ENCODE results near the gene YWHAE. TPM values are rescaled to one million over a fixed set of nuclear protein-coding genes. Genes with fewer than 3 reads are reported as not detected.

Gene YWHAE
- total RNA-seq, 1 experiment from 2014 or later = 1,282 TPM

GRCh38 chr17:1328437-1328836 is 71.6 kb downstream of the YWHAE start:
- Mint-ChIP-seq H3K27ac (no peak overlapping the region), H3K36me3 (ENCODE audit: insufficient read depth in 1 of 3, low read depth in 3 of 3) (no peaks in the 10 kb centered on the region), H3K4me3 (no peak overlapping the region), H3K4me1 (no peaks in the 10 kb centered on the region), H3K9me3 (no peaks in the 10 kb centered on the region), H3K27me3 (ENCODE audit: low read depth) (peaks cover 7% of the 10 kb centered on the region)
- H3K4me1 ChIP-seq (ENCODE audit: insufficient read depth, low read length) = no peaks in the 10 kb centered on the region
- no peak overlapping the region for H2BK120ac ChIP-seq (ENCODE audit: low read depth, low read length, poor library complexity, severe bottlenecking)
- H3K18ac ChIP-seq (ENCODE audit: insufficient read length, low read depth, low read length) = no peak overlapping the region
- H3K56ac ChIP-seq (ENCODE audit: insufficient read length, low read depth, low read length) = no peak overlapping the region
- H3K4ac ChIP-seq (ENCODE audit: low read depth, low read length) = no peak overlapping the region
- H3K27ac ChIP-seq (ENCODE audit: insufficient read length, low read depth, low read length) = no peak overlapping the region
- no peak for DNase-seq
- H3K9ac ChIP-seq (ENCODE audit: extremely low read depth, insufficient read length, low read length) = no peak overlapping the region
- H4K5ac ChIP-seq (ENCODE audit: insufficient read length, low read depth, low read length) = no peak overlapping the region
- no peak overlapping the region for H3K14ac ChIP-seq (ENCODE audit: insufficient read depth, low read length)
- WGBS (ENCODE audit: extremely low coverage, insufficient read length, low lambda C conversion rate) = no CpG with 5 or more reads among the region's 7 CpGs
- no peak overlapping the region for H2AK5ac ChIP-seq (ENCODE audit: insufficient read length, low read length)
- H2BK20ac ChIP-seq (ENCODE audit: low read depth, low read length, poor library complexity, severe bottlenecking) = no peak overlapping the region
- no peaks in the 10 kb centered on the region for H3K27me3 ChIP-seq (ENCODE audit: insufficient read depth, low read length)
- H3T11ph ChIP-seq (ENCODE audit: low read length) = no peak overlapping the region
- H2BK15ac ChIP-seq (ENCODE audit: low read depth, low read length) = no peak overlapping the region
- H3K23me2 ChIP-seq (ENCODE audit: insufficient read length, low read depth, low read length, poor library complexity, severe bottlenecking) = no peaks in the 10 kb centered on the region
- H3K4me2 ChIP-seq (ENCODE audit: insufficient read depth, insufficient read length, low read length) = no peak overlapping the region
- H3K9me3 ChIP-seq (ENCODE audit: control insufficient read depth, low read depth, low read length) = no peaks in the 10 kb centered on the region
- H3K79me1 ChIP-seq (ENCODE audit: insufficient read depth, low read depth, low read length, poor library complexity, severe bottlenecking) = no peaks in the 10 kb centered on the region
- H2AFZ ChIP-seq (ENCODE audit: low read length) = no peak overlapping the region
- TF ChIP-seq CTCF (conservative IDR thresholded peaks at IDR 0.05) = no peak
- no peak overlapping the region for H3K23ac ChIP-seq (ENCODE audit: insufficient read length, low read depth, low read length)
- no peaks in the 10 kb centered on the region for H4K20me1 ChIP-seq (ENCODE audit: control insufficient read depth, insufficient read depth, insufficient read length)
- H4K91ac ChIP-seq (ENCODE audit: insufficient read length, low read depth, low read length) = no peak overlapping the region
- H3K79me2 ChIP-seq (ENCODE audit: insufficient read depth, low read length) = no peaks in the 10 kb centered on the region
- no peak overlapping the region for H2BK5ac ChIP-seq (ENCODE audit: insufficient read length, low read length)
- H2BK12ac ChIP-seq (ENCODE audit: insufficient read length, low read depth, low read length) = no peak overlapping the region
- H4K8ac ChIP-seq (replicated peaks; ENCODE audit: insufficient read length, low read depth, low read length) = no peak overlapping the region

All from H9 (cell line).